ENCODE results near the gene ANKS3.

The ANKS3 gene

GRCh38 chr16:4682616-4683254 is 51.3 kb downstream of the ANKS3 start:
- peak; percentile 73 for DNase-seq

GRCh38 chr16:4682084-4682591 is 51.9 kb downstream of the ANKS3 start:
- no peak for DNase-seq

- DNase-seq: no peak
Observed at GRCh38 chr16:4681471-4682083, 52.5 kb downstream of the ANKS3 start.

- no peak for DNase-seq
Observed at GRCh38 chr16:4680673-4681470, 53.2 kb downstream of the ANKS3 start.

- DNase-seq: no peak
Observed at GRCh38 chr16:4679850-4680636, 54.0 kb downstream of the ANKS3 start.

- DNase-seq: no peak
Observed at GRCh38 chr16:4679156-4679849, 54.8 kb downstream of the ANKS3 start.

GRCh38 chr16:4678596-4678995 is 55.5 kb downstream of the ANKS3 start:
- no peak for DNase-seq

GRCh38 chr16:4677994-4678393 is 56.1 kb downstream of the ANKS3 start:
- no peak for DNase-seq

- no peak for DNase-seq
Observed at GRCh38 chr16:4677390-4677789, 56.7 kb downstream of the ANKS3 start.

- no peak for DNase-seq
Observed at GRCh38 chr16:4676831-4677230, 57.2 kb downstream of the ANKS3 start.

GRCh38 chr16:4675864-4676786 is 57.9 kb downstream of the ANKS3 start:
- peak; percentile 84 for DNase-seq

- DNase-seq: no peak
Observed at GRCh38 chr16:4674926-4675530, 59.0 kb downstream of the ANKS3 start.

- DNase-seq: no peak
Observed at GRCh38 chr16:4673387-4674046, 60.6 kb downstream of the ANKS3 start.

- DNase-seq: no peak
Observed at GRCh38 chr16:4668313-4668960, 65.6 kb downstream of the ANKS3 start.

- no peak for DNase-seq
Observed at GRCh38 chr16:4667203-4667963, 66.7 kb downstream of the ANKS3 start.

- no peak for DNase-seq
Observed at GRCh38 chr16:4666537-4667202, 67.4 kb downstream of the ANKS3 start.

- peak; percentile 72 for DNase-seq
Observed at GRCh38 chr16:4664538-4665418, 69.3 kb downstream of the ANKS3 start.

Measured in stimulated activated CD8-positive, alpha-beta memory T cell treated with anti-CD3 and anti-CD28 coated beads, Interleukin-4, amount 100 ng/mL, for 48 hours (primary cell).